ENCODE measurements around the gene MAPRE2.

MAPRE2 gene

GRCh38 chr18:35107216-35107615 lies 66.0 kb downstream of the MAPRE2 start:
- TF ChIP-seq, protein P1, sequence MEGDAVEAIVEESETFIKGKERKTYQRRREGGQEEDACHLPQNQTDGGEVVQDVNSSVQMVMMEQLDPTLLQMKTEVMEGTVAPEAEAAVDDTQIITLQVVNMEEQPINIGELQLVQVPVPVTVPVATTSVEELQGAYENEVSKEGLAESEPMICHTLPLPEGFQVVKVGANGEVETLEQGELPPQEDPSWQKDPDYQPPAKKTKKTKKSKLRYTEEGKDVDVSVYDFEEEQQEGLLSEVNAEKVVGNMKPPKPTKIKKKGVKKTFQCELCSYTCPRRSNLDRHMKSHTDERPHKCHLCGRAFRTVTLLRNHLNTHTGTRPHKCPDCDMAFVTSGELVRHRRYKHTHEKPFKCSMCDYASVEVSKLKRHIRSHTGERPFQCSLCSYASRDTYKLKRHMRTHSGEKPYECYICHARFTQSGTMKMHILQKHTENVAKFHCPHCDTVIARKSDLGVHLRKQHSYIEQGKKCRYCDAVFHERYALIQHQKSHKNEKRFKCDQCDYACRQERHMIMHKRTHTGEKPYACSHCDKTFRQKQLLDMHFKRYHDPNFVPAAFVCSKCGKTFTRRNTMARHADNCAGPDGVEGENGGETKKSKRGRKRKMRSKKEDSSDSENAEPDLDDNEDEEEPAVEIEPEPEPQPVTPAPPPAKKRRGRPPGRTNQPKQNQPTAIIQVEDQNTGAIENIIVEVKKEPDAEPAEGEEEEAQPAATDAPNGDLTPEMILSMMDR (IDR thresholded peaks at IDR 0.05) = no peak

GRCh38 chr18:35110059-35110458 lies 68.8 kb downstream of the MAPRE2 start:
- TF ChIP-seq, protein P1 (IDR thresholded peaks at IDR 0.05) = no peak

GRCh38 chr18:35110554-35111485 lies 69.6 kb downstream of the MAPRE2 start:
- TF ChIP-seq, protein P1 (IDR thresholded peaks at IDR 0.05) = no peak

DNA sequence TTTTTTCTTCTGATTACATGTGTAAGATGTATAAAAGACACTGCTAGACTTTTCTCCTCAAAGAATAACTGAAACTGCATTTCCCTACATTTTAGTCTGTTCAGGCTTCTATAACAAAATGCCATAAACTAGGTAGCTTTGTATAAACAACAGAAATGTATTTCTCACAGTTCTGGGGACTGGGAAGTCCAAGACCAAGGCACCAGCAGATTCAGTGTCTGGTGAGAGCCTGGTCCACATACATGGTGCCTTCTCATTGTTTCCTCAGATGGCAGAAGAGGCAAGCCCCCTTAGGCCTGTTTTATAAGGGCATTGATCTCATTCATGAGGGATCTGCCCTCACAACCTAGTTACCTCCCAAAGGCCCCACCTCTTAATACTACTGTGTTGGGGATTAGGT lies 71.5 kb downstream of the MAPRE2 start:
- TF ChIP-seq, protein P1 (IDR thresholded peaks at IDR 0.05) = no peak

GRCh38 chr18:35114305-35114704 lies 73.1 kb downstream of the MAPRE2 start:
- TF ChIP-seq, protein P1 (IDR thresholded peaks at IDR 0.05) = no peak

DNA sequence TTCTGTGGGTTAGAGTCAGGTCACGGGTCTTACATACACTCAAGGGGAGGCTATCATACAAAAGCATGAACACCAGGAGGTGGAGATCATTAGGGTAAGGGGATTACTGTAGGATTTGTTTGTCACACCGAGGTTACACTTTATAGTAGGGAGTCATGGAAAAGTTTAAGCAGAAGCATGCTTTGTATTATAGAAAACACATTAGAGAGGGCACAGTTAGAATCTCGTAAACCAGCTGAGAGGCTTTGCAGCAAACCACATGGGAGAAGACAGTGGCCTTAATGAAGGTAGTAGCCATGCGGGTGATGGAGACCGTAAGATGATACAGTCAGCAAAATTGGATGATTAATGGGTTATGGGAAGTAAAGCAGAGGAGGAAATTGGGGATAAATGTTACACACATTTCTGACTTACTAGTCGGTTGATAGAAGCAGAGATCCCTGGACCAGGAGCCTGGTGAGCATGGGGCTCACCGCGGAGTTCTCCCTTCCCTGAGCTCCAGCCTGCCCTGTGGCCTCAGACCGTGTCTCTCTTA lies 75.6 kb downstream of the MAPRE2 start:
- TF ChIP-seq, protein P1 (IDR thresholded peaks at IDR 0.05) = no peak

- TF ChIP-seq, protein P1 (IDR thresholded peaks at IDR 0.05) = no peak
These were observed 76.2 kb downstream of the MAPRE2 start for GRCh38 chr18:35117372-35117771.
